ENCODE results near the gene CLASP1.
"Not testable (repeated sequence)": the region's sequence is repeated elsewhere in the genome, so short reads cannot be mapped to it uniquely, and the experiment has no call there.

The CLASP1 gene

GRCh38 chr2:121319941-121320340 is 329.3 kb downstream of the CLASP1 start:
- DNase-seq (ENCODE audit: low read depth): no peak

- no peak for DNase-seq (ENCODE audit: low read depth)
These were observed 332.3 kb downstream of the CLASP1 start for GRCh38 chr2:121316986-121317385.

- not testable (repeated sequence) for DNase-seq (ENCODE audit: low read depth)
These were observed 335.6 kb downstream of the CLASP1 start for GRCh38 chr2:121313701-121314100.

- DNase-seq (ENCODE audit: low read depth): no peak
These were observed 339.5 kb downstream of the CLASP1 start for GRCh38 chr2:121309801-121310200.

GRCh38 chr2:121309323-121309722 is 339.9 kb downstream of the CLASP1 start:
- no peak for DNase-seq (ENCODE audit: low read depth)

- no peak for DNase-seq (ENCODE audit: low read depth)
These were observed 342.2 kb downstream of the CLASP1 start for GRCh38 chr2:121307048-121307447.

GRCh38 chr2:121304941-121305340 is 344.3 kb downstream of the CLASP1 start:
- no peak for DNase-seq (ENCODE audit: low read depth)

- no peak for DNase-seq (ENCODE audit: low read depth)
These were observed 345.6 kb downstream of the CLASP1 start for GRCh38 chr2:121303531-121304263.

- not testable (repeated sequence) for DNase-seq (ENCODE audit: low read depth)
These were observed 348.1 kb downstream of the CLASP1 start for GRCh38 chr2:121301190-121301589.

GRCh38 chr2:121298476-121298875 is 350.8 kb downstream of the CLASP1 start:
- no peak for DNase-seq (ENCODE audit: low read depth)

GRCh38 chr2:121297866-121298265 is 351.4 kb downstream of the CLASP1 start:
- DNase-seq (ENCODE audit: low read depth): not testable (repeated sequence)

GRCh38 chr2:121297217-121297830 is 351.9 kb downstream of the CLASP1 start:
- DNase-seq (ENCODE audit: low read depth): no peak

GRCh38 chr2:121295911-121296650 is 353.2 kb downstream of the CLASP1 start:
- DNase-seq (ENCODE audit: low read depth): no peak

GRCh38 chr2:121294881-121295840 is 354.1 kb downstream of the CLASP1 start:
- DNase-seq (ENCODE audit: low read depth): no peak

- no peak for DNase-seq (ENCODE audit: low read depth)
These were observed 355.6 kb downstream of the CLASP1 start for GRCh38 chr2:121293450-121294325.

GRCh38 chr2:121291251-121291580 is 358.0 kb downstream of the CLASP1 start:
- no peak for DNase-seq (ENCODE audit: low read depth)

GRCh38 chr2:121289271-121289670 is 360.0 kb downstream of the CLASP1 start:
- no peak for DNase-seq (ENCODE audit: low read depth)

GRCh38 chr2:121288454-121289231 is 360.6 kb downstream of the CLASP1 start:
- no peak for DNase-seq (ENCODE audit: low read depth)

- DNase-seq (ENCODE audit: low read depth): no peak
These were observed 361.3 kb downstream of the CLASP1 start for GRCh38 chr2:121287956-121288355.

Measured in activated T-cell treated with anti-CD3 and anti-CD28 coated beads for 48 hours (primary cell).